PFSK-1 (cell line): ENCODE measurements around the gene ARL2.

Experiments
- FOXP2 ChIP-seq: optimal IDR thresholded peaks from 2 replicates; pipeline ENCODE3; 2011; ENCODE audit warnings: borderline replicate concordance, control low read depth, inconsistent platforms; ENCODE audit not compliant: insufficient read depth; ENCODE audit errors: extremely low read length, extremely low read depth
- POLR2AphosphoS5 ChIP-seq: IDR thresholded peaks from 2 replicates; pipeline ENCODE4 v1.6.1; 2012; ENCODE audit warnings: low read depth, mild to moderate bottlenecking, control low read depth, low read length, moderate library complexity
- SIN3A ChIP-seq: IDR thresholded peaks from 2 replicates; pipeline ENCODE4 v1.6.1; 2012; ENCODE audit warnings: mild to moderate bottlenecking, low read length, moderate library complexity, borderline replicate concordance; ENCODE audit not compliant: insufficient read depth
- TAF1 ChIP-seq: IDR thresholded peaks from 2 replicates; pipeline ENCODE4 v1.6.1; 2012; ENCODE audit warnings: low read length, control low read depth, borderline replicate concordance; ENCODE audit not compliant: insufficient read depth
- TF ChIP-seq, protein P1 (sequence below), 2 experiments: IDR thresholded peaks; 2 replicates each; pipeline versions ENCODE4 v1.6.1 to v1.8.0; 2011 to 2012; ENCODE audit warnings: low read depth in 2 of 2, low read length in 2 of 2, control low read depth in 1 of 2, inconsistent platforms in 1 of 2, mild to moderate bottlenecking in 1 of 2, moderate library complexity in 1 of 2; ENCODE audit not compliant: insufficient read depth in 1 of 2

ARL2 gene

DNA sequence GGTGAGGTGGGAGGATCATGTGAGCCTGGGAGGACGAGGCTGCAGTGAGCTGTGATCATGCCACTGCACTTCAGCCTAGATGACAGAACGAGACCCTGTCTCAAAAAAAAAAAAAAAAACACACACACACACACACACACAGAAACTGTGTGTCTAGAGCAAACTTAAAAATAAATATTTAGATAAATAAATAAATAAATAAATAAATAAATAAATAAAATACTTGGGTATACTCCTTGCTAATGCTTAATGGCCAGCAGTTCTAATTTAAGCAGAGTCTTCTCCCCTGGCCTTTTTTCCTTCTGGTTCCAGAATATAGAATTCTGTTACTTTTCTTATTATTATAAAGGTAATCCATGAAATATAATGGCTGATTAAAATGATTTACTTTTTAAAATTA, 5.1 kb upstream of the ARL2 start:
- no peak for TF ChIP-seq SIN3A
- no peak for TF ChIP-seq TAF1
- TF ChIP-seq, protein P1, sequence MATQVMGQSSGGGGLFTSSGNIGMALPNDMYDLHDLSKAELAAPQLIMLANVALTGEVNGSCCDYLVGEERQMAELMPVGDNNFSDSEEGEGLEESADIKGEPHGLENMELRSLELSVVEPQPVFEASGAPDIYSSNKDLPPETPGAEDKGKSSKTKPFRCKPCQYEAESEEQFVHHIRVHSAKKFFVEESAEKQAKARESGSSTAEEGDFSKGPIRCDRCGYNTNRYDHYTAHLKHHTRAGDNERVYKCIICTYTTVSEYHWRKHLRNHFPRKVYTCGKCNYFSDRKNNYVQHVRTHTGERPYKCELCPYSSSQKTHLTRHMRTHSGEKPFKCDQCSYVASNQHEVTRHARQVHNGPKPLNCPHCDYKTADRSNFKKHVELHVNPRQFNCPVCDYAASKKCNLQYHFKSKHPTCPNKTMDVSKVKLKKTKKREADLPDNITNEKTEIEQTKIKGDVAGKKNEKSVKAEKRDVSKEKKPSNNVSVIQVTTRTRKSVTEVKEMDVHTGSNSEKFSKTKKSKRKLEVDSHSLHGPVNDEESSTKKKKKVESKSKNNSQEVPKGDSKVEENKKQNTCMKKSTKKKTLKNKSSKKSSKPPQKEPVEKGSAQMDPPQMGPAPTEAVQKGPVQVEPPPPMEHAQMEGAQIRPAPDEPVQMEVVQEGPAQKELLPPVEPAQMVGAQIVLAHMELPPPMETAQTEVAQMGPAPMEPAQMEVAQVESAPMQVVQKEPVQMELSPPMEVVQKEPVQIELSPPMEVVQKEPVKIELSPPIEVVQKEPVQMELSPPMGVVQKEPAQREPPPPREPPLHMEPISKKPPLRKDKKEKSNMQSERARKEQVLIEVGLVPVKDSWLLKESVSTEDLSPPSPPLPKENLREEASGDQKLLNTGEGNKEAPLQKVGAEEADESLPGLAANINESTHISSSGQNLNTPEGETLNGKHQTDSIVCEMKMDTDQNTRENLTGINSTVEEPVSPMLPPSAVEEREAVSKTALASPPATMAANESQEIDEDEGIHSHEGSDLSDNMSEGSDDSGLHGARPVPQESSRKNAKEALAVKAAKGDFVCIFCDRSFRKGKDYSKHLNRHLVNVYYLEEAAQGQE (IDR thresholded peaks at IDR 0.05; ENCODE audit: insufficient read depth in 1 of 2, low read depth in 2 of 2, low read length in 2 of 2) = no peak

- no peak for TF ChIP-seq SIN3A
- no peak for TF ChIP-seq POLR2AphosphoS5
- no peak for TF ChIP-seq TAF1
- TF ChIP-seq, protein P1 (IDR thresholded peaks at IDR 0.05; ENCODE audit: insufficient read depth in 1 of 2, low read depth in 2 of 2, low read length in 2 of 2) = no peak
- TF ChIP-seq FOXP2 = no peak
Measured at GRCh38 chr11:65013130-65013887, 651 bp upstream of the ARL2 start.

DNA sequence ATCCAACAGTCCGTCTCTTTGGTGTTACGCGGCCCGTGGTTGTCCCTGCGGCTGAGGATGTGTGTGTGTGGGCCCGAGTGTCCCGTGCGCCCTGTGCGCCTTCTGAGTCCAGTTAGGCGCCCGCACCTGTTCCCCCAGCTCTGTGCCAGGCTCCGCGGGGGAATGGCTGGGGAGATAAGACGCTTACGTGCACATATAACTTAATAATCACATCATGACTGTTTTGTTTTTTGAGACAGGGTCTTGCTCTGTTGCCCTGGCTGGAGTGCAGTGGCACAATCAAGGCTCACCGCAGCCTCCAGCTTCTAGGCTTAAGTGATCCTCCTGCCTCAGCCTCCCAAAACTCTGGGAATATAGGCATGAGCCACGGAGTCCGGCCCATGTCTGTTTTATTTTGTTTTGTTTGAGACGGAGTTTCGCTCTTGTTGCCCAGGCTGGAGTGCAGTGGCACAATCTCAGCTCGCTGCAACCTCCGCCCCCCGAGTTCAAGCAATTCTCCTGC, 817 bp downstream of the ARL2 start:
- TF ChIP-seq SIN3A (no peak), FOXP2 (no peak), POLR2AphosphoS5 (no peak), TAF1 (no peak)
- TF ChIP-seq, protein P1 (IDR thresholded peaks at IDR 0.05; ENCODE audit: insufficient read depth in 1 of 2, low read depth in 2 of 2, low read length in 2 of 2) = no peak

DNA sequence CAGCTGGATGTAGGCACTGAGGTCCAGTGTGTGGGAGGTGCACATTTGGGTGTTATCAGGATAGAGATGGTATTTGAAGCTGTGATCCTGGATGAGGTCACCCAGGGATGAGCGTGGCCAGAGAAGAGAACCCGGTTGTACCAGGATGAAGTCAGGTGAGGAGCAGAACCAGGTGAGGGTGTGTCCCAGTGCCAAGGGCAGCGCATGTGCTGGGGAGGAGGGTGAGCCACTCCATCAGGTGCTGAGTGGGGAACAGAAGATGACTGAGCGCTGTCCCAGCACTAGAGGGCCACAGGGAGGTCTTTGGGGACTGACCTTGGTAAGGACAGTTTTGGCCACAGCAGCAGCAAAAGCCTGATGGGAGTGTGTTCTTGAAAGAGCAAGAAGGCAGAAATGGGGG, 2.7 kb downstream of the ARL2 start:
- no peak for TF ChIP-seq POLR2AphosphoS5
- TF ChIP-seq TAF1 = no peak
- no peak for TF ChIP-seq SIN3A
- no peak for TF ChIP-seq FOXP2
- TF ChIP-seq, protein P1 (IDR thresholded peaks at IDR 0.05; ENCODE audit: insufficient read depth in 1 of 2, low read depth in 2 of 2, low read length in 2 of 2) = no peak
